ENCODE measurements around the gene WDR70. TPM values are rescaled to one million over a fixed set of nuclear protein-coding genes. Genes with fewer than 3 reads are reported as not detected.

Gene WDR70
- total RNA-seq, 1 experiment from 2014 or later, result 40.2 TPM

DNA sequence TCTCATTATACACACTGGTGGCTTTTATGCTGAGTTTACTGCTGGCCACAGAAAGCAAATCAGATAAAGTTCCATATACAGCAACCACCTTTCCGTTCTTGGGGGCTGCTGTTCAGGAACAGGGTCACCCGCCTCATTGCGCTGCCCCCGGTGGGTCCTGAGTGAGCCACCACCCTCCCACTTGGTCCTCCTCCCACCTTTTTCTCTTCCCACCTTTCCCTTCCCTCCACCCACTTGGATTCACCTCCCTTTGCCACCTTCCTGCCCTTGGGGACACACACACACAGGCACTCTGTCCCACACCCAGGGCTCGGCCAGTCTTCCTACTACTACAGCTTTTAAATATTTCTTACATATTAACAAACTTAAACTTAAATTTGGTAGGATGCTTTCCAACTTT is 127.6 kb downstream of the WDR70 start:
- no peak for DNase-seq
- CTCF ChIA-PET, result no interaction called here
- BruUV-seq (replicated peaks), result no TSS peak

GRCh38 chr5:37511646-37512045 is 132.5 kb downstream of the WDR70 start:
- Histone ChIP-seq H3K9me3 (no peaks in the 10 kb centered on the region), H3K27me3 (replicated peaks; ENCODE audit: control insufficient read depth, insufficient read depth, low read length) (no peaks in the 10 kb centered on the region), H3K36me3 (ENCODE audit: control insufficient read depth, insufficient read depth, low read length) (no peaks in the 10 kb centered on the region), H3K4me3 (ENCODE audit: low read depth, low read length) (no peak overlapping the region), H3K4me1 (no peaks in the 10 kb centered on the region)
- Mint-ChIP-seq H3K27me3 (ENCODE audit: insufficient read depth, unreplicated experiment) (no peaks in the 10 kb centered on the region), H3K9me3 (ENCODE audit: unreplicated experiment) (no peaks in the 10 kb centered on the region), H3K4me1 (ENCODE audit: low read depth, unreplicated experiment) (no peaks in the 10 kb centered on the region), H3K4me3 (ENCODE audit: unreplicated experiment) (no peak overlapping the region), H3K36me3 (ENCODE audit: insufficient read depth, unreplicated experiment) (no peaks in the 10 kb centered on the region), H3K27ac (ENCODE audit: unreplicated experiment) (no peak overlapping the region)
- CTCF ChIA-PET, result no interaction called here
- POLR2A ChIA-PET, result no interaction called here
- no peak for TF ChIP-seq CTCF (IDR thresholded peaks at IDR 0.05; ENCODE audit: insufficient read depth in 1 of 2, low read depth in 1 of 2, low read length in 1 of 2, severe bottlenecking in 1 of 2, unreplicated experiment in 1 of 2)
- no TSS peak for BruUV-seq (replicated peaks)
- intact Hi-C loops (cut with micrococcal nuclease; ENCODE audit: unreplicated experiment), result no loop called here
- DNase-seq, result no peak

More for the DNA sequence above, 127.6 kb downstream of the WDR70 start:
- intact Hi-C loops (cut with micrococcal nuclease; ENCODE audit: unreplicated experiment), result no loop called here
- no peak overlapping the region for H3K4me3 Mint-ChIP-seq (ENCODE audit: unreplicated experiment)
- H3K4me1 Mint-ChIP-seq (ENCODE audit: low read depth, unreplicated experiment), result no peaks in the 10 kb centered on the region
- no peaks in the 10 kb centered on the region for H3K27me3 Mint-ChIP-seq (ENCODE audit: insufficient read depth, unreplicated experiment)
- POLR2A ChIA-PET, result no interaction called here
- Histone ChIP-seq H3K9me3 (no peaks in the 10 kb centered on the region), H3K27me3 (replicated peaks; ENCODE audit: control insufficient read depth, insufficient read depth, low read length) (no peaks in the 10 kb centered on the region), H3K4me1 (no peaks in the 10 kb centered on the region), H3K36me3 (ENCODE audit: control insufficient read depth, insufficient read depth, low read length) (no peaks in the 10 kb centered on the region), H3K4me3 (ENCODE audit: low read depth, low read length) (no peak overlapping the region)
- no peaks in the 10 kb centered on the region for H3K9me3 Mint-ChIP-seq (ENCODE audit: unreplicated experiment)
- no peak for TF ChIP-seq CTCF (IDR thresholded peaks at IDR 0.05; ENCODE audit: insufficient read depth in 1 of 2, low read depth in 1 of 2, low read length in 1 of 2, severe bottlenecking in 1 of 2, unreplicated experiment in 1 of 2)
- H3K36me3 Mint-ChIP-seq (ENCODE audit: insufficient read depth, unreplicated experiment), result no peaks in the 10 kb centered on the region
- no peak overlapping the region for H3K27ac Mint-ChIP-seq (ENCODE audit: unreplicated experiment)

- H3K4me1 Mint-ChIP-seq (ENCODE audit: low read depth, unreplicated experiment), result no peaks in the 10 kb centered on the region
- no peaks in the 10 kb centered on the region for H3K9me3 Mint-ChIP-seq (ENCODE audit: unreplicated experiment)
- H3K27me3 Mint-ChIP-seq (ENCODE audit: insufficient read depth, unreplicated experiment), result no peaks in the 10 kb centered on the region
- H3K27ac Mint-ChIP-seq (ENCODE audit: unreplicated experiment), result no peak overlapping the region
- no peaks in the 10 kb centered on the region for H3K27me3 ChIP-seq (replicated peaks; ENCODE audit: control insufficient read depth, insufficient read depth, low read length)
- intact Hi-C loops (cut with micrococcal nuclease; ENCODE audit: unreplicated experiment), result no loop called here
- peaks cover 5% of the 10 kb centered on the region; the same call in 1 of the 2 replicates for H3K9me3 ChIP-seq
- CTCF ChIA-PET, result interaction anchor here (0.8 kb wide), 1 partner anchor 241 kb away, joined by 3 read pairs; no protein-coding TSS in a partner anchor
- no peak for DNase-seq
- no TSS peak for BruUV-seq (replicated peaks)
- POLR2A ChIA-PET, result interaction anchor here (0.6 kb wide), 1 partner anchor 105 kb away, joined by 3 read pairs; no protein-coding TSS in a partner anchor
- H3K4me3 Mint-ChIP-seq (ENCODE audit: unreplicated experiment), result no peak overlapping the region
- TF ChIP-seq CTCF (IDR thresholded peaks at IDR 0.05; ENCODE audit: insufficient read depth in 1 of 2, low read depth in 1 of 2, low read length in 1 of 2, severe bottlenecking in 1 of 2, unreplicated experiment in 1 of 2), result no peak
- H3K36me3 Mint-ChIP-seq (ENCODE audit: insufficient read depth, unreplicated experiment), result no peaks in the 10 kb centered on the region
- H3K4me3 ChIP-seq (ENCODE audit: low read depth, low read length), result no peak overlapping the region
- H3K4me1 ChIP-seq, result no peaks in the 10 kb centered on the region
- H3K36me3 ChIP-seq (ENCODE audit: control insufficient read depth, insufficient read depth, low read length), result 0 out of 2 replicates have a peak, but pooled peaks cover 1% of the 10 kb centered on the region
These were observed 135.8 kb downstream of the WDR70 start for GRCh38 chr5:37514946-37515345.
